Endothelial cell of hepatic sinusoid (primary cell): ENCODE results near the gene ANKZF1.

ENCODE experiments used
- in situ Hi-C: cut with HindIII; loops from 2 replicates; pipeline ENCODE4 v1.10.0; 2017; ENCODE audit warnings: low sequenced_read_pairs

Gene ANKZF1

DNA sequence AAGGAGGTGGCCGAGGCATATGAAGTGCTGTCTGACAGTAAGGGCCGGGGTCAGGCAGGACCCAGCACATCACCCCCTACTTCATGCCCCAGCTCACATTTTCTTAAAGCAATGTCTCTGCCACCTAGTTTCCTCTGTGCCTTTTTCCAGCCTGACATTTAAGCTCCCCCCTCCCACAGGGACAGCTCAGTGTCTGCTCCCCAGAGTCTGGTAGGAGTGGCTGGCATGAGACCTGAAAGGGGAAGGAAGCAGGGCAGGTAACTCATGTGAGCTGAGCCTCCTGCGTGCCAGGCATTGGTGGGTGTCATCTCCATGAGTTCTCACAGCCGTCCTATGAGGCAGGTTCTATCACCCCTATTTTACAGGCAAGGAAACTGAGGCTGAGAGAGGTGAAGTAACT, 51.0 kb downstream of the ANKZF1 start:
- in situ Hi-C loops, result no loop called here

DNA sequence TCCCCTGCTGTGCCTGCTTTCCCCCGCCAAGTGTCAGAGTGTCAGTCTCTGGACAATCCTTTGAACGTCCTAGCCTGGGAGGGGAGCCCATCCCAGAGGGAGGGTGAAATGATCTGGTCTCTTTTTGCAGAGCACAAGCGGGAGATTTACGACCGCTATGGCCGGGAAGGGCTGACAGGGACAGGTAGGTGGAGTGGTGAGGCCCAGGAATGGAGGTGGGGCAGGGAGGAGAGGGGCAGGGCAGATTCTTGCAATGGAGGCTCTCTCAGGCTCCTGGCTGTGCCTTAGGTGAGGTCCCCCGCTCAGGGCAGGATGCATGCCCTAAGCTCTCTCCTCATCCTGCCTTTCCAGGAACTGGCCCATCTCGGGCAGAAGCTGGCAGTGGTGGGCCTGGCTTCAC, 52.0 kb downstream of the ANKZF1 start:
- in situ Hi-C loops, result no loop called here

DNA sequence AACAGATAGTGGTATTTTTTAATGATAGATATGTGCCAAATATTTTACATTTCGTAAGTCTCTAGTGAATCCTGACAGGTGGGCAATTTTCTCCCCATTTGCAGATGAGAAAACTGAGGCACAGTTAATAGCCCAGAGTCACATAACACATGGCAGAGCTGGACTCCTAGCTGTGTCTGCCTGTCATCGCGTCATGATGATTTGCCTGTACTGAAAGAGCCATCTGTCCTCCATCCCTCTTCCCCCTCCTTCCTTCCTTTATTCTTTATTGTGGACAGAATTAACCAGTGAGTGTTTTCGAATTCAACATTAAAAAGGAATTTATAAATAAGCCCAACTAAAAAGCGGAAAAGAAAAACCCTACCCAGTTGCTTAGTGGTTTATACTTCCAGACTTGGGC, 52.8 kb downstream of the ANKZF1 start:
- in situ Hi-C loops, result no loop called here

DNA sequence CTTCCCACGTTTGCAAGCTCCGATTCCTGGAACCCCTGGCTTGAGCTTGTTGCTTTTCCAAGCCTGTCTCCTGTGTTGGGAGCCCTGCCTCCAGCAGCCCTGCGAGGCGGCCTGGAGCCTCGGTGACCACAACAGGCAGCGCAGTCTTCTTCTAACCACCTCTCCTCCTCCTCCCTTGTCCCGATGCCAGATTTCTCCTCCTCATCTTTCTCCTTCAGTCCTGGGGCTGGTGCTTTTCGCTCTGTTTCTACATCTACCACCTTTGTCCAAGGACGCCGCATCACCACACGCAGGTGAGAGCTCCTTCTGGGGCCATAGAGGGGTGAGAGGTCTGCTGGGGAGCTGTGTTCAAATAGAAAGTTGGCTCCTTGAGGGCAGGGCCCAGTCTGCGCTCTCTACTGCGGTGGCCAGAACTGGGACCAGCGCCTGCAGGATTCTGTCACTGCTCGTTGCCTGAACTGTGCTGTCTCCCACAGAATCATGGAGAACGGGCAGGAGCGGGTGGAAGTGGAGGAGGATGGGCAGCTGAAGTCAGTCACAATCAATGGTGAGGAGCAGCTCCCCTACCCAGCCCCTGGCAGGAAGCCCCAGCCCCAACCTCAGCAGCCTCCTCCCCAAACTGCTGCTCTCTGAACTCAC, 53.5 kb downstream of the ANKZF1 start:
- in situ Hi-C loops, result no loop called here

DNA sequence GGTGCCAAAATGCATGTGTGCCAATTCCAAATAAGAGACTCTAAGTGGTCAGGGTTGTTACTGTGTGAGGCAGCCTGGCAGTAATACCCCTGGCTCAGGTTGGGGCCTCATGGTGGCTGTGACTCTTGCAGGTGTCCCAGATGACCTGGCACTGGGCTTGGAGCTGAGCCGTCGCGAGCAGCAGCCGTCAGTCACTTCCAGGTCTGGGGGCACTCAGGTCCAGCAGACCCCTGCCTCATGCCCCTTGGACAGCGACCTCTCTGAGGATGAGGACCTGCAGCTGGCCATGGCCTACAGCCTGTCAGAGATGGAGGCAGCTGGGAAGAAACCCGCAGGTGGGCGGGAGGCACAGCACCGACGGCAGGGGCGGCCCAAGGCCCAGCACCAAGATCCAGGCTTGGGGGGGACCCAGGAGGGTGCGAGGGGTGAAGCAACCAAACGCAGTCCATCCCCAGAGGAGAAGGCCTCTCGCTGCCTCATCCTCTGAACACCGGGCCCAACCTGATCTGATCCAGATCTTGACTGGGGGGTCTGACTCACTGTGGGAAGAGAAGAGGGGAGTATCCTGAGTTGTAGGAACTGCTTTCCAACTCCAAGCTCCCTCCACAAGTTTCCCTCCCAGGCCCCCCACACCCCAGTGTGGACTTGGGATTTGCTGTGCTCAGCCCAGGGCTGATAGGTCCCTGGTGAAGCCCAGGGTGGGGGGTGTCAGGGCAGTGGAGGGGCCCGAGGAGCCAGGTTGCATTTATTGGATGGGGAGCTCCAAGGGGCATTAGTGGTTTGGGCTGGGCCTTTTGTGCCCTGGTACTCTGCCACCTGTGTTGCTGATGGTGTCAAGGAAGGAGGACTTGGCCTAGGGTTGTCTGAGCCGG, 55.1 kb downstream of the ANKZF1 start:
- in situ Hi-C loops, result no loop called here

DNA sequence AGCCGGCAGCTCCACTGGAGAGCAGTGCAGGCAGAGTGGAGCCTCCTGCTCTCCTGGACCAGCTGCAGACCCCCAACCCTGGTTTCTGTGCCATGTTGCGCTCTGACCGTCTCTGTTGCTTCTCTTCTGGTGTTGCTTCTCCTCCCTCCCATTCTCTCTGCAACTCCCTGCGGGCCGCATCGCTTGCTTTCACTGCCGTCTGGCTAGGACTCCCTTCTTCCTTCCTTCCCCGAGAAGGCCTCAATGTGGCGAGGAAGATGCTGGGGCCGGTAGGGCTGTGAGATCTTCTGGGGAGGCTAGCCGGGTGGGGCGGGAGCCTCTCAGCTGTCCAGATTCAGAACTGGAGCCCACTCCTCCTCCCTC, 55.7 kb downstream of the ANKZF1 start:
- in situ Hi-C loops, result no loop called here

DNA sequence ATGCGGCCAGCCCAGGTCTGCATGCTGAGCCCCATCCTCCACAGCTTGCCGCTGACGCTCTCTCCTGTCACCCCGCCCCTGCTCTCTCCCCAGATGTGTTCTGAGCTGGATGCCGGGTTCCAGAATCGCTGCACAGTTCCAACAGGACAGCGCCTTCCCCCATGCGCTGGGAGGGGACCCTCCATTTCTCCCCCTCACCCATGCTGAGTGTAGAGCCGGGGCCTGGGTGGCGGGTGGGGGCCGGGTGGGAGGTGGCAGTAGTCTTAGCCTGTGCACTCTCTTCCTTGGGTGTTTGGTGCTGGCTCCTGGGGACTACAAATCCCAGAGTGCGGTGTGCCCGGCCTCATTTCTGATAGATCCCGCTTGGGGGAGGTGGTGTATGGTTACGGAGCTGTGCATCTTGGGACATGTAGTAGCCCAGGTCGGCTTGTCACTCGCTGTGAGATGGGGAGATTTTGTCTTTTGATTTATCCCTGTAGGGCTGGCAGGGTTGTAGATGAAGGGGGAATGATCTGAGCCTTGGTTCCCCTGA, 56.4 kb downstream of the ANKZF1 start:
- in situ Hi-C loops, result no loop called here
